CD4-positive, alpha-beta memory T cell (primary cell): ENCODE data around the gene TAPT1. TPM values are rescaled to one million over a fixed set of nuclear protein-coding genes. Genes with fewer than 3 reads are reported as not detected.
A peak's percentile ranks its signal among the peaks of the same experiment; 100 is the strongest.

ENCODE experiments used
- CTCF ChIA-PET: fragments of 350-600 bp; sonication (Branson Sonifier 250); formaldehyde crosslinking; loops from one replicate; lab custom pipeline; 2021; ENCODE audit warnings: inconsistent platforms; ENCODE audit not compliant: partially characterized antibody; lab: Charles Lee
- POLR2A ChIA-PET: fragments of 350-600 bp; sonication (Branson Sonifier 250); formaldehyde crosslinking; loops from one replicate; lab custom pipeline; 2021; ENCODE audit not compliant: partially characterized antibody; lab: Charles Lee
- DNase-seq, 5 donors: peaks; one replicate each; pipeline versions ENCODE4 v3.0.0 to v3.0.0-alpha.2; 2020 to 2022; ENCODE audit warnings: mixed read lengths in 1 of 5
- H3K27ac ChIP-seq: one replicate; pipeline ENCODE4 v1.7.0; 2013; ENCODE audit warnings: low read depth, low read length
- H3K27me3 ChIP-seq: 2 replicates; pipeline ENCODE4 v1.7.0; 2013; ENCODE audit warnings: mild to moderate bottlenecking, low read length, moderate library complexity; ENCODE audit not compliant: insufficient read depth
- H3K36me3 ChIP-seq: 2 replicates; pipeline ENCODE4 v1.7.0; 2013; ENCODE audit warnings: mild to moderate bottlenecking, low read length, moderate library complexity; ENCODE audit not compliant: insufficient read depth
- H3K4me1 ChIP-seq: 2 replicates; pipeline ENCODE4 v1.7.0; 2013; ENCODE audit warnings: mild to moderate bottlenecking, low read length, moderate library complexity; ENCODE audit not compliant: insufficient read depth
- H3K4me3 ChIP-seq, 2 donors: one replicate each; pipeline ENCODE4 v1.7.0; 2013; ENCODE audit warnings: low read length in 2 of 2, mild to moderate bottlenecking in 1 of 2
- H3K9me3 ChIP-seq, 2 donors: one replicate each; pipeline ENCODE4 v1.7.0; 2013; ENCODE audit warnings: low read length in 2 of 2, control low read depth in 1 of 2; ENCODE audit not compliant: control insufficient read depth in 1 of 2
- H3K27ac Mint-ChIP-seq, 7 donors: one replicate each; pipeline ENCODE4 v1.8.0; 2020 to 2021; ENCODE audit warnings: mixed read lengths in 7 of 7, mild to moderate bottlenecking in 6 of 7, inconsistent platforms in 3 of 7, moderate library complexity in 3 of 7
- H3K27me3 Mint-ChIP-seq, 2 donors: one replicate each; pipeline ENCODE4 v1.8.0; 2020 to 2021; ENCODE audit warnings: mixed read lengths in 2 of 2
- H3K36me3 Mint-ChIP-seq, 2 donors: one replicate each; pipeline ENCODE4 v1.8.0; 2020 to 2021; ENCODE audit warnings: mixed read lengths in 2 of 2, inconsistent platforms in 1 of 2, mild to moderate bottlenecking in 1 of 2
- H3K4me1 Mint-ChIP-seq, 4 donors: one replicate each; pipeline ENCODE4 v1.8.0; 2020 to 2021; ENCODE audit warnings: mixed read lengths in 4 of 4, mild to moderate bottlenecking in 1 of 4
- H3K4me3 Mint-ChIP-seq, 8 donors: one replicate each; pipeline ENCODE4 v1.8.0; 2020 to 2021; ENCODE audit warnings: mixed read lengths in 8 of 8, mild to moderate bottlenecking in 7 of 8, moderate library complexity in 6 of 8, inconsistent platforms in 3 of 8
- H3K9me3 Mint-ChIP-seq, 8 donors: one replicate each; pipeline ENCODE4 v1.8.0; 2020 to 2021; ENCODE audit warnings: mixed read lengths in 8 of 8, mild to moderate bottlenecking in 5 of 8, inconsistent platforms in 3 of 8, moderate library complexity in 1 of 8
- intact Hi-C: fragments of 100-400 bp; cut with micrococcal nuclease; formaldehyde crosslinking; loops from one replicate; pipeline ENCODE4 v1.15.1; 2023
- polyA plus RNA-seq, 2 donors: library from polyadenylated mRNA; unstranded; fragments of 300-500 nt; fragmentation: Illumina TruSeq; gene quantifications; one replicate each; pipeline ENCODE4 v1.2.3, GENCODE V29; 2021
- total RNA-seq, 2 experiments: library from RNA; stranded (reverse); gene quantifications; one replicate each; pipeline ENCODE4 v1.2.3, GENCODE V29; 2021

The TAPT1 gene
- total and polyA plus RNA-seq, 4 experiments from 2014 or later, result 27.0 to 57.5 (median 41.1) TPM

- no peak for DNase-seq
- Mint-ChIP-seq H3K27ac (peak overlapping the region in 3 of 7 donors; percentile 53 to 71 (median 53)), H3K9me3 (no peaks in the 10 kb centered on the region), H3K27me3 (no peaks in the 10 kb centered on the region), H3K4me3 (no peak overlapping the region), H3K4me1 (peaks cover 0 to 2% (median 0%) of the 10 kb centered on the region in 4 donors), H3K36me3 (peaks cover 49 to 64% of the 10 kb centered on the region in 2 donors)
- H3K36me3 ChIP-seq, result peaks cover 44% of the 10 kb centered on the region
- no peaks in the 10 kb centered on the region for H3K27me3 ChIP-seq
- no peaks in the 10 kb centered on the region for H3K9me3 ChIP-seq
- H3K27ac ChIP-seq, result no peak overlapping the region
- ChIA-PET POLR2A (no interaction called here), CTCF (interaction anchor here (0.6 kb wide), 1 partner anchor 958 kb away, joined by 3 read pairs; no protein-coding TSS in a partner anchor)
- intact Hi-C loops, result no loop called here
- H3K4me1 ChIP-seq, result no peaks in the 10 kb centered on the region
- H3K4me3 ChIP-seq, result no peak overlapping the region
Observed at GRCh38 chr4:16168710-16169388, 57.4 kb downstream of the TAPT1 start.

- Mint-ChIP-seq H3K4me1 (peaks cover 0 to 2% (median under 1%) of the 10 kb centered on the region in 4 donors), H3K9me3 (no peaks in the 10 kb centered on the region), H3K27me3 (no peaks in the 10 kb centered on the region), H3K36me3 (peaks cover 56 to 69% of the 10 kb centered on the region in 2 donors), H3K4me3 (peak overlapping the region in 1 of 8 donors; percentile 29), H3K27ac (peak overlapping the region in 1 of 7 donors; percentile 64)
- ChIA-PET CTCF (interaction anchor here (0.6 kb wide), 1 partner anchor 957 kb away, joined by 3 read pairs; no protein-coding TSS in a partner anchor), POLR2A (no interaction called here)
- Histone ChIP-seq H3K27ac (no peak overlapping the region), H3K36me3 (peaks cover 51% of the 10 kb centered on the region), H3K27me3 (no peaks in the 10 kb centered on the region), H3K4me3 (no peak overlapping the region), H3K9me3 (no peaks in the 10 kb centered on the region), H3K4me1 (no peaks in the 10 kb centered on the region)
- no peak for DNase-seq
- intact Hi-C loops, result no loop called here
Observed at GRCh38 chr4:16168144-16168543, 58.1 kb downstream of the TAPT1 start.

GRCh38 chr4:16165931-16166330 lies 60.3 kb downstream of the TAPT1 start:
- peaks cover 52% of the 10 kb centered on the region for H3K36me3 ChIP-seq
- H3K27me3 ChIP-seq, result no peaks in the 10 kb centered on the region
- H3K9me3 ChIP-seq, result no peaks in the 10 kb centered on the region
- no peak overlapping the region for H3K4me3 ChIP-seq
- H3K36me3 Mint-ChIP-seq, result peaks cover 65 to 72% of the 10 kb centered on the region in 2 donors
- no peak overlapping the region for H3K4me3 Mint-ChIP-seq
- no peak overlapping the region for H3K27ac ChIP-seq
- ChIA-PET CTCF (no interaction called here), POLR2A (no interaction called here)
- no peaks in the 10 kb centered on the region for H3K27me3 Mint-ChIP-seq
- H3K27ac Mint-ChIP-seq, result peak overlapping the region in 1 of 7 donors; percentile 2
- peaks cover 0 to 7% (median 2%) of the 10 kb centered on the region in 4 donors for H3K4me1 Mint-ChIP-seq
- intact Hi-C loops, result no loop called here
- H3K4me1 ChIP-seq, result no peaks in the 10 kb centered on the region
- DNase-seq, result no peak
- H3K9me3 Mint-ChIP-seq, result no peaks in the 10 kb centered on the region

GRCh38 chr4:16162891-16163290 lies 63.4 kb downstream of the TAPT1 start:
- H3K36me3 Mint-ChIP-seq, result peaks cover 50 to 53% of the 10 kb centered on the region in 2 donors

GRCh38 chr4:16161851-16162408 lies 64.3 kb downstream of the TAPT1 start:
- intact Hi-C loops, result no loop called here
- no peak for DNase-seq
- Mint-ChIP-seq H3K4me1 (peaks cover 0 to 7% (median under 1%) of the 10 kb centered on the region in 4 donors), H3K36me3 (peaks cover 46 to 50% of the 10 kb centered on the region in 2 donors), H3K27ac (peak overlapping the region in 1 of 7 donors; percentile 59), H3K4me3 (no peak overlapping the region), H3K27me3 (no peaks in the 10 kb centered on the region), H3K9me3 (no peaks in the 10 kb centered on the region)
- no peak overlapping the region for H3K27ac ChIP-seq
- ChIA-PET CTCF (no interaction called here), POLR2A (no interaction called here)
- H3K27me3 ChIP-seq, result no peaks in the 10 kb centered on the region
- H3K36me3 ChIP-seq, result peaks cover 33% of the 10 kb centered on the region
- H3K4me1 ChIP-seq, result no peaks in the 10 kb centered on the region
- no peaks in the 10 kb centered on the region for H3K9me3 ChIP-seq
- no peak overlapping the region for H3K4me3 ChIP-seq

More at GRCh38 chr4:16162891-16163290, 63.4 kb downstream of the TAPT1 start:
- no peak overlapping the region for H3K4me3 Mint-ChIP-seq
- Histone ChIP-seq H3K27me3 (no peaks in the 10 kb centered on the region), H3K27ac (no peak overlapping the region), H3K4me1 (no peaks in the 10 kb centered on the region), H3K36me3 (peaks cover 39% of the 10 kb centered on the region), H3K4me3 (no peak overlapping the region), H3K9me3 (no peaks in the 10 kb centered on the region)
- DNase-seq, result no peak
- H3K27ac Mint-ChIP-seq, result peak overlapping the region in 1 of 7 donors; percentile 42
- ChIA-PET CTCF (no interaction called here), POLR2A (no interaction called here)
- H3K27me3 Mint-ChIP-seq, result no peaks in the 10 kb centered on the region
- peaks cover 0 to 7% (median under 1%) of the 10 kb centered on the region in 4 donors for H3K4me1 Mint-ChIP-seq
- intact Hi-C loops, result no loop called here
- H3K9me3 Mint-ChIP-seq, result no peaks in the 10 kb centered on the region

GRCh38 chr4:16160457-16160856 lies 65.8 kb downstream of the TAPT1 start:
- Histone ChIP-seq H3K36me3 (peaks cover 20% of the 10 kb centered on the region), H3K4me1 (no peaks in the 10 kb centered on the region), H3K27ac (no peak overlapping the region), H3K9me3 (no peaks in the 10 kb centered on the region), H3K4me3 (no peak overlapping the region), H3K27me3 (no peaks in the 10 kb centered on the region)
- intact Hi-C loops, result no loop called here
- peaks cover 34 to 37% of the 10 kb centered on the region in 2 donors for H3K36me3 Mint-ChIP-seq
- no peaks in the 10 kb centered on the region for H3K27me3 Mint-ChIP-seq
- CTCF ChIA-PET, result no interaction called here
- H3K27ac Mint-ChIP-seq, result no peak overlapping the region
- DNase-seq, result no peak
- peaks cover 0 to 7% (median under 1%) of the 10 kb centered on the region in 4 donors for H3K4me1 Mint-ChIP-seq
- POLR2A ChIA-PET, result no interaction called here
- no peaks in the 10 kb centered on the region for H3K9me3 Mint-ChIP-seq
- no peak overlapping the region for H3K4me3 Mint-ChIP-seq

- Mint-ChIP-seq H3K36me3 (peaks cover 24 to 26% of the 10 kb centered on the region in 2 donors), H3K4me3 (no peak overlapping the region), H3K27ac (no peak overlapping the region), H3K4me1 (peaks cover 0 to 7% (median under 1%) of the 10 kb centered on the region in 4 donors), H3K27me3 (no peaks in the 10 kb centered on the region), H3K9me3 (peaks cover 0 to 3% (median 0%) of the 10 kb centered on the region in 8 donors)
- no peaks in the 10 kb centered on the region for H3K4me1 ChIP-seq
- POLR2A ChIA-PET, result no interaction called here
- no peak overlapping the region for H3K27ac ChIP-seq
- DNase-seq, result no peak
- CTCF ChIA-PET, result no interaction called here
- H3K9me3 ChIP-seq, result no peaks in the 10 kb centered on the region
- peaks cover 12% of the 10 kb centered on the region for H3K36me3 ChIP-seq
- H3K4me3 ChIP-seq, result no peak overlapping the region
- intact Hi-C loops, result no loop called here
- H3K27me3 ChIP-seq, result no peaks in the 10 kb centered on the region
Observed at GRCh38 chr4:16159286-16159685, 67.0 kb downstream of the TAPT1 start.
